Mesenteric fat pad (tissue), 1 donor: ENCODE results near the gene SCLT1. TPM values are rescaled to one million over a fixed set of nuclear protein-coding genes. Genes with fewer than 3 reads are reported as not detected.

Experiments
- DNase-seq: peaks from one replicate; pipeline ENCODE4 v3.0.0-alpha.2; 2020; ENCODE audit warnings: low spot score
- total RNA-seq: library from RNA; stranded (reverse); fragmentation: NEBNext Ultra II Directional; extraction: Animal tissue kit (Norgen Biotek cat#: 25700); gene quantifications from one replicate; pipeline ENCODE4 v1.2.1, GENCODE V29; 2021
- donor health status: DM: yes; HTN: yes; CAD: no.

Gene SCLT1
- total RNA-seq, 1 donor from 2014 or later, result 13.2 TPM

DNA sequence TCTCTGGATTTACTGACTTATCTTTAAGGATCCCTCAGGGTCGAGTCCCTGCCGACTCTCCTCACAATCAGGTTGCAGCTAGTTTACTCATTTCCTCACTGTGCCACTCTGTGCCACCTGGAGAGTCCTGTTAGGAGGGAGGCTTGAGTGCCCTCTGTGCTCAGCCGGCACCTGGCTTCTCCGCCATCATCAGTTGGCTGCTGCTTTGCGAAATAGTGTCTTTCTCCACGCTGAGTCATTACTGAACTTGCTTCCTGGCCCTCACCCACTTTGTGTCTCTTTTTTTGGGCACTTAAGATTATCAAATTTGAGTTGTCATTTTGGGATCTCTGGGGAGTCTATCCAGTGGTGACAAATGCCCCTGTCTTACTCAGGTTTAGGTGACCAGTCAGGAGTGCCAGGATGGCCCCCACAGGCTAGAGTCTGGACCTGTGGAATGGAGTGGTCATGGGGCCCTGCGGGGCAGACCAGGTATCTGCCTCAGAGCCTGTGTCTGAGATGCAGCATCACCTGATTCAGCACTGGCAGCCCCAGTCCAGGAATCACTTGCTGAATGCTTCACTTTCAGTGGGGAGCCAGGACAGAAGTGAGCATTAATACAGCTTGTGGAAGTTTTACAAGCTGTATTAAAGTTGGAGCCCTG is 246.1 kb downstream of the SCLT1 start:
- DNase-seq, result no peak

DNA sequence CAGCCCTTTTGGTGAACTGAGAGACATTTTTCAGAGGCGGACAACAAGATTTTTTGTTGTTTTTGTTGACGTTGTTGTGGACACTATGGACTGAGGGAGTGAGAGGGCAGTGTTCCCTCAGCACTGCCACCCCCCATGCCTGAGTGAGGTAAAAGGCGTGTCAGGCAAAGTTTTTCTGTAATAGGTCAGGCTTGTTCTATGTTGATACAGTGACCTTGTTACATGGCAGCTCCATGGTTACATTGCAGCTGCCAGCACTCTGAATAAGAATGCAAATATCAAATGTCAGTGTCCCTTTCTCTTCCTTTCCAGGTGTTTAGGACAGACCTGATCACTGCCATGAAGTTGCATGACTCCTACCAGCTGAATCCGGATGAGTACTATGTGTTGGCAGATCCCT is 247.3 kb downstream of the SCLT1 start:
- DNase-seq, result no peak

DNA sequence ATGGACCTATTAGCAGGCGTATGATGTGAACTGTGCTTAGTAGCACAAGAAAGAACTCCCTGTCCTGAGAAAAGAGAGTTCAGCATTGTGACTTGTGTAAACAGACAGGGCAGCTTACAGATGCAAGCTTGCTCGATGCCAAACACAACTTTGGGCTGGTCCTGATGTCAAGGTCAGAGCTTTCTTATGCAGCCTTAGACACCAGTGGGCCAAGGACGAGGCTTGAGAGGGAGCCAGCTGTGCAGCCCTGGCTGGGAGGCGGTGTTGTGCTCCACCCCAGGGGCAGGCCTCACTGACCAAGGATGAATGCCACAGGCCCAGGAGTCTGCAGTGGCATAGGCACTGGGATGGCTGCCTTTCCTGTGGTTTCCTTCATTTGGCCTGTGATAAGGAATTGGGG is 248.4 kb downstream of the SCLT1 start:
- DNase-seq, result no peak

DNA sequence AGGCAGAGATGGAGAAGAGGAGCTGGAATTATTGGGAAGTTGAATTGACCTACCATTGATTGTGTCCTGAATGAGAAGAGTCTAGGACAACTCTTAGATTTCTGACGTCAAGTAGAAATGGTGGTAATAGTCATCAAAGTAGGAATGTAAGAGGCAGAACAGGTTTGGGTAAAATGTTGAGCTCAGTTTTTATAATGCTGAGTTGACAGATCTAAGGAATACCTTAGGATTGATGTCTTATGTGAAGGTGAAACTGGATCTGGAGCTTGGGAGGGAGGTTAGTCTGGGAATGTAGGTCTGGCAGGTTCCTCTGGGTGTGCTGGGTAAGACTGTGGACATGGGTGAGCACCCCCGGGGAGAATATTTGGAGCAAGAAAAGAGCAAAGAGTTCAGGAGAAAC is 251.9 kb downstream of the SCLT1 start:
- no peak for DNase-seq

DNA sequence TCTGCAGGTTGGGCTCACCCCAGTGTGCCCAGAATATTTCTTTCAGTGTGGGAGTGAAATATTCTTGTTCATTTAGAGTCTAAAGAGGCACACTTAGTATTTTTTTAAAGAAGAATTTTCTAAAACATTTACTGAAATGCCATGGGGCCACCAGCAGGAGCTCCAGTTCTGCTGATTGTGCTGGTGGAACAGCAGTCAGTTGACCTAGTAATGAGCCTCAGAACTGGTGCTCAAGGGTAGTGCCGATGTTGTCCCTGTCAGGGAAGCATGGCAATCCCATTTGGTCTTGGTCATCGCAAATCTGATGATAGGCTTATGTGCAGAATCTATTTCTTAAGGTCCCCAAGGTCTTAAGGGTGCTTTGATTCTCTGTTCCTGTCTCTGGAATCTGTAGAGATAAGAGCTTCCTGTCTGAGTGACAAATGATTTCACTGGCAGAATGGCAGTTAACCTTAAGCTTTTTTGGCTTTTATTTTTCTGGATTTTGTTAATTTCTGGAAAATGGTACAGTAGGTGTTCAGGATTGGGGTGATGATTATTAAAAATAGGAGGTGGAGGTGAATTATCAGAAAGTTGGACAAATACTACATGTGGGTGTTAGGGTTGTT is 252.5 kb downstream of the SCLT1 start:
- no peak for DNase-seq

DNA sequence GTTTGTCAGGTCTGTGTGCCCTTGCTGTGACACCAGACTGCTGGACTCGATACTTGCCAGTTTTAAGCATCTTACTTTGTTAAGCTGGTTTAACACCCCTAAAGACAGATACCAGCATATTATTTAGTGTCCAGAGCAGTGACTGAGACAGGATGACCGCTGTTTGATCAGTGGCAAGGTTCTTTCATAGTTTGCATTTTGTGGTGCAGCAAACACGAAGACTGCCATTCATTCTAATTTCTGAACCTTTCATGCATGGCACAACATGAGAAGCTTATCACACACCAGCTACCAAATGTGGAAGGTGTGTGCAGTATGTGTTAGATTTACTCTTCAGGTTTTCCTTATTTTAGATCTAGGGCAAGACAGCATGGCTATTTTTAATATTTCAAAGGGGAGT is 255.7 kb downstream of the SCLT1 start:
- no peak for DNase-seq

DNA sequence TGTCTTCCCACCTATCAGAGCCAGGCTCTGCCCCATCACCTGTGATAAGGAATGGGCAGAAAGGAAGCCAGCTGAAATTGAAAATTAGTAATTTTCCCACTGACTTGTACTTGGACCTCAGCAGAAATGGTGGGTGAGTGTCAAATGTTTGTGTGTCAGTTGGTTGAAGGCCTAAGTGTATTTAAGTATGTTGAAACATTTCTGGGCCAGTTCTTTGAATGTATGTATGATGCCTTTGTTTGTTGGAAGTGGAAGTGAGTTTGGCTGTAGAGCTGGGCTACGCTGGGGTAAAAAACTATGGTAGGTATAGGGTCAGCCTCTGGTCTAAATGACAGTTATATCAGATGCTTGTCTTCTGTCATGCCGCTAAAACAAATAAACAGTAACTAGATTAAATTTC is 256.1 kb downstream of the SCLT1 start:
- DNase-seq, result no peak

DNA sequence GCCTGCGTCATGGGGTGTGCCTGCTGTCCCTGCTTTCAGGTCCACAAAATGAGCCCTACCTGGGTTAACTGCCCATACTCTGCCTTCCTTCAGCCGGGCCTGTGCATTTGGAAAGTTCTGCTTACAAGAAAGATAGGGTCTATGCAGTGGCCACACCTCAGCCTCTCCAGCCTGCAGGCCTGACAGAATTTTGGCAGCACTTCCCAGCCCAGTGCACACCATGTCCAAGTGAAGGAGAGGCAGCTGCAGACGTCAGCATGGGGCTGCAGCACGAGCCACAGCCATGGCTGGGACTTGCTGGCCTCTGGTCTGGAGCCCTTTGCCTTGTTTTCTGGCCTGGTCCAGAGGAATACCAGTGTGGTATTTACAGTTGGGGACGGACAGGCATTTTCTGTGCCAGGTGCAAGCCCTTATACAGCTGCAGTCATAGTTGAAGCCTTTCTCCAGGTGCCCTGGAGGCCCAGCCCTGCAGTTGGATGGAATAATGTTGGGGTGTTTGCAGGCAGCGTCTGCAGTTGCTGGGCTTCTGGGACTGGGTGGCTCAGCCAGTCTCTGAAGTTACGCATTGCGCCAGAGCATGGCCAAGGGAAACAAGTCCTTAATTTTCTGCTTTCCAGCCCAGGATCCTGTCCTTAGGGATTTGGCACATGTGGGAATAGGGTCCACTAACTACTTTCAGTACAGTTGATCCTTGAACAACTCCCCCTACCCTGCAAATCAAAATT is 257.7 kb downstream of the SCLT1 start:
- no peak for DNase-seq

Other genes with a start within 250 kb of the SCLT1 start
- 5.5 TPM for gene C4orf33, start 2.6 kb upstream of the SCLT1 start, total RNA-seq